Activated CD4-positive, alpha-beta T cell treated with anti-CD3 and anti-CD28 coated beads, Interleukin-10, Interleukin-2, amounts not matched to agents 100 ng/mL and 50 ng/mL, durations not matched to agents 16 hours and 8 hours (primary cell): ENCODE data around the gene KLC4.
"Not testable (repeated sequence)": the region's sequence is repeated elsewhere in the genome, so short reads cannot be mapped to it uniquely, and the experiment has no call there.

Experiments used
- DNase-seq: peaks from one replicate; pipeline ENCODE4 v3.0.0-alpha.2; 2020

Gene KLC4

GRCh38 chr6:43074847-43075669, 15.6 kb downstream of the KLC4 start:
- DNase-seq, result no peak

- peak; percentile 22 for DNase-seq
Observed at GRCh38 chr6:43075670-43076463, 16.4 kb downstream of the KLC4 start, which contains the start of gene PTK7. PTK7 (plus strand) TSS chr6:43076314; CDS start chr6:43076489, 175 bp downstream.

GRCh38 chr6:43076464-43077332, 17.3 kb downstream of the KLC4 start:
- no peak for DNase-seq

- DNase-seq, result no peak
Observed at GRCh38 chr6:43077333-43077809, 17.9 kb downstream of the KLC4 start.

- DNase-seq, result no peak
Observed at GRCh38 chr6:43077981-43078511, 18.6 kb downstream of the KLC4 start.

- DNase-seq, result no peak
Observed at GRCh38 chr6:43078691-43079090, 19.3 kb downstream of the KLC4 start.

GRCh38 chr6:43081043-43081442, 21.6 kb downstream of the KLC4 start:
- no peak for DNase-seq

GRCh38 chr6:43081922-43082321, 22.5 kb downstream of the KLC4 start:
- DNase-seq, result not testable (repeated sequence)

GRCh38 chr6:43082806-43083655, 23.6 kb downstream of the KLC4 start:
- DNase-seq, result no peak

GRCh38 chr6:43086022-43086658, 26.7 kb downstream of the KLC4 start:
- DNase-seq, result peak; percentile 46

- no peak for DNase-seq
Observed at GRCh38 chr6:43088654-43089056, 29.2 kb downstream of the KLC4 start.

- no peak for DNase-seq
Observed at GRCh38 chr6:43089467-43089866, 30.0 kb downstream of the KLC4 start.

- DNase-seq, result no peak
Observed at GRCh38 chr6:43089874-43090558, 30.6 kb downstream of the KLC4 start.

GRCh38 chr6:43090559-43090956, 31.1 kb downstream of the KLC4 start:
- DNase-seq, result no peak

- DNase-seq, result no peak
Observed at GRCh38 chr6:43091020-43091419, 31.6 kb downstream of the KLC4 start.

GRCh38 chr6:43091436-43091991, 32.1 kb downstream of the KLC4 start:
- no peak for DNase-seq

GRCh38 chr6:43092635-43093034, 33.2 kb downstream of the KLC4 start:
- DNase-seq, result peak; percentile 28

- DNase-seq, result no peak
Observed at GRCh38 chr6:43093436-43094289, 34.2 kb downstream of the KLC4 start.

- DNase-seq, result no peak
Observed at GRCh38 chr6:43095939-43096338, 36.5 kb downstream of the KLC4 start.
